Activated effector memory CD4-positive, alpha-beta T cell treated with Interleukin-2 at 50 U/mL for 16 hours (primary cell): ENCODE results near the gene KIAA0825.
"Not testable (repeated sequence)": the region's sequence is repeated elsewhere in the genome, so short reads cannot be mapped to it uniquely, and the experiment has no call there.

Experiments
- DNase-seq: peaks from one replicate; pipeline ENCODE4 v3.0.0-alpha.2; 2020

The KIAA0825 gene

GRCh38 chr5:94239266-94239665 is 379.1 kb downstream of the KIAA0825 start:
- no peak for DNase-seq

- no peak for DNase-seq
Measured at GRCh38 chr5:94234987-94235386, 383.4 kb downstream of the KIAA0825 start.

- DNase-seq: no peak
Measured at GRCh38 chr5:94228791-94229190, 389.6 kb downstream of the KIAA0825 start.

- no peak for DNase-seq
Measured at GRCh38 chr5:94223235-94223634, 395.2 kb downstream of the KIAA0825 start.

GRCh38 chr5:94218374-94218773 is 400.0 kb downstream of the KIAA0825 start:
- DNase-seq: no peak

GRCh38 chr5:94217745-94218144 is 400.7 kb downstream of the KIAA0825 start:
- no peak for DNase-seq

GRCh38 chr5:94217216-94217615 is 401.2 kb downstream of the KIAA0825 start:
- DNase-seq: no peak

GRCh38 chr5:94212476-94212875 is 405.9 kb downstream of the KIAA0825 start:
- DNase-seq: no peak

- no peak for DNase-seq
Measured at GRCh38 chr5:94209774-94210355, 408.5 kb downstream of the KIAA0825 start.

- no peak for DNase-seq
Measured at GRCh38 chr5:94209272-94209671, 409.1 kb downstream of the KIAA0825 start.

- no peak for DNase-seq
Measured at GRCh38 chr5:94199566-94199965, 418.8 kb downstream of the KIAA0825 start.

- no peak for DNase-seq
Measured at GRCh38 chr5:94197970-94198369, 420.4 kb downstream of the KIAA0825 start.

GRCh38 chr5:94196953-94197352 is 421.5 kb downstream of the KIAA0825 start:
- DNase-seq: no peak

- DNase-seq: no peak
Measured at GRCh38 chr5:94192658-94193391, 425.6 kb downstream of the KIAA0825 start.

- no peak for DNase-seq
Measured at GRCh38 chr5:94191604-94192003, 426.8 kb downstream of the KIAA0825 start.

- DNase-seq: no peak
Measured at GRCh38 chr5:94188725-94189124, 429.7 kb downstream of the KIAA0825 start.

- DNase-seq: no peak
Measured at GRCh38 chr5:94184870-94185269, 433.5 kb downstream of the KIAA0825 start.

- DNase-seq: no peak
Measured at GRCh38 chr5:94181895-94182294, 436.5 kb downstream of the KIAA0825 start.

GRCh38 chr5:94180761-94181160 is 437.6 kb downstream of the KIAA0825 start:
- no peak for DNase-seq

- no peak for DNase-seq
Measured at GRCh38 chr5:94175912-94176311, 442.5 kb downstream of the KIAA0825 start.

- DNase-seq: no peak
Measured at GRCh38 chr5:94174748-94175411, 443.5 kb downstream of the KIAA0825 start.

- no peak for DNase-seq
Measured at GRCh38 chr5:94173100-94173499, 445.3 kb downstream of the KIAA0825 start.

- DNase-seq: not testable (repeated sequence)
Measured at GRCh38 chr5:94171070-94171469, 447.3 kb downstream of the KIAA0825 start.

GRCh38 chr5:94170158-94170557 is 448.2 kb downstream of the KIAA0825 start:
- not testable (repeated sequence) for DNase-seq
